TTC549 (cell line): ENCODE data around the gene CLEC14A.

Experiments used
- FAIRE-seq: peaks from 2 replicates; lab custom pipeline; 2012; peaks lifted over from hg19 to GRCh38; lab: Jason Lieb, UNC

Gene CLEC14A

DNA sequence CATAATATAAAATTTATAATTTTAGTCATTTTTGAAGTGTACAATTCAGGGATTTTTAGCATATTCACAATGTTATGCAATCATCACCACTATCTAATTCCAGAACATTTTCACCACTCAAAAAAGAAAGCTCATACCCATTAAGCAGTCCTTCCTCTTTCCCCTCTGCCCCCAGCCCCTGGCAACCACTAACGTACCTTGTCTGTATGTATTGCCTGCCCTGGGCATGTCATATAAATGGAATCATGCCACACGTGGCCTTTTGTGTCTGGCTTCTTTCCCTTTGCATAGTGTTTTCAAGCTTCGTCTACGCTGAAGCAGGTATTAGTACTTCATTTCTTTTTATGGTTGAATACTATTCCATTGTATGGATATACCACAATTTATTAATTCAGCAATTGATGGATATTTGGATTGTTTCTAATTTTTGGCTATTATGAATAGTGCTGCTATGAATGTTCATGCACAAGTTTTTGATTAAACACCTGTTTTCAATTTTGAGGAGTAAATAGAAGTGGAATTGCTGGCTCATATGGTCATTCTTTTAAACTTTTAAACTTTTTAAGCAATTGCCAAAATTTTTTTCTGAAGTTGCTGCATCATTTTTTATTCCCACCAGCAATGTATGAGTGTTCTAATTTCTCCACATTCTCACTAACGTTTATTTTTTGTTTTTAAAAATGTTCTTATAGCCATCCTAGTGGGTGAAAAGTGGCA is 49.8 kb downstream of the CLEC14A start:
- no peak for FAIRE-seq

DNA sequence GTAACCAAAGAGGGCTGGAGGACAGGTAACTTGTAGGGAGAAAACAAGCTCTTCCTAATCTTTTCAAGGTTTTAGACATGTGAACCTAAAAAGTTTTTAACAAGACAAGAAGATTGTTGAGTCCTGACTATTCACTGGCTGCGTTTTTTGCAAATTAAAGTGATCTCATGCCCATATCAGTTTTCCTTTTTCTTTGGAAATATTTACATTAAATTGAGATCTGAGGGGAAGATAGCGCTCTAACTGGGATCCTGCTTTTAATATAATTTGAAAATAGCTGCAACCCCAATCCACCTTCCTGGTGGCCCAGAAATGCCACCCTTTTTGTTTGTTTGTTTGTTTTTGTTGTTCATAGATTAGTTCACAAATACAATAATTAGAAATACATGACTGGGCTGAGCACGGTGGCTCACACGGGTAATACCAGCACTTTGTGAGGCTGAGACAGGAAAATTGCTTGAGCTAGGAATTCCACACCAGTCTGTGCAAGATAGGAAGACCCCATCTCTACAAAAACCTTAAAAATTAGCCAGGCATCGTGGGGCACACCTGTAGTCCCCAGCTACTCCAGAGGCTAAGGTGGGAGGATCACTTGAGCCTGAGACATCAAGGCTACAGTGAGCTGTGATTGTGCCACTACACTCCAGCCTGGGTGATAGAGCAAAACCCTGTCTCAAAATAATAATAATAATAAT is 50.6 kb downstream of the CLEC14A start:
- FAIRE-seq = no peak

DNA sequence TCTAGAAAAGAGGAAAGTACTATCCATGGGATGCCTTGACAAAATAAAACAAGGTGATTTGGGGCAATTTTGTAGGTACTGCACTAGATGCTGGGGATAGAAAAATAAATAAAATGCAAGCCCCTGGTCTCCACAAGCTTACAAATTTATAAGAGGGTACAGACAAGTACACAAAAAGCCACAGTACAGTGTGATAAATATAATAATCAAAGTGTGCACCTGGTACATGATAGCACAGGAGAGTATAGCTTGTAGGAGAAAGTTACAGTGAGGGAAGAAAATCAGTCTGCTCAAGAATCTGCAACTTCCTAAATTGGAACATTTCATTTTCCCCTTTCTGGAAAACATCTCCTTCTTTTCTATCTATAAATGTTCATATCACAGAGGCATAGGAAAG is 51.2 kb downstream of the CLEC14A start:
- no peak for FAIRE-seq
